Fibroblast of mammary gland (primary cell): ENCODE data around the gene IFITM5.
"Not testable (repeated sequence)": the region's sequence is repeated elsewhere in the genome, so short reads cannot be mapped to it uniquely, and the experiment has no call there.

Source experiments
- DNase-seq: peaks from one replicate; pipeline ENCODE4 v3.0.0-alpha.2; 2010; ENCODE audit warnings: low read depth
- H3K4me3 ChIP-seq: 2 replicates; pipeline ENCODE4 v1.5.1; 2011; ENCODE audit warnings: low read depth, mild to moderate bottlenecking, low read length, moderate library complexity; ENCODE audit not compliant: control insufficient read depth
- CTCF ChIP-seq: conservative IDR thresholded peaks from 2 replicates; pipeline ENCODE4 v1.5.1; 2011; ENCODE audit warnings: low read depth, low read length, inconsistent platforms; ENCODE audit not compliant: control insufficient read depth, insufficient read depth

IFITM5 gene

GRCh38 chr11:326842-327580 lies 27.7 kb upstream of the IFITM5 start:
- H3K4me3 ChIP-seq = no peak overlapping the region

GRCh38 chr11:326592-326841 lies 27.2 kb upstream of the IFITM5 start:
- TF ChIP-seq CTCF = no peak

More at GRCh38 chr11:326842-327580, 27.7 kb upstream of the IFITM5 start:
- no peak for TF ChIP-seq CTCF
- DNase-seq = peak; percentile 76

GRCh38 chr11:325796-326591 lies 26.7 kb upstream of the IFITM5 start:
- DNase-seq = no peak
- no peak for TF ChIP-seq CTCF
- no peak overlapping the region for H3K4me3 ChIP-seq

More at GRCh38 chr11:326592-326841, 27.2 kb upstream of the IFITM5 start:
- H3K4me3 ChIP-seq = no peak overlapping the region
- DNase-seq = no peak

- not testable (repeated sequence) for H3K4me3 ChIP-seq, DNase-seq
These were observed 25.5 kb upstream of the IFITM5 start for GRCh38 chr11:324593-325517.

- H3K4me3 ChIP-seq = no peak overlapping the region
- TF ChIP-seq CTCF = no peak
- DNase-seq = no peak
These were observed 24.8 kb upstream of the IFITM5 start for GRCh38 chr11:324156-324555.

GRCh38 chr11:319888-320273 lies 20.6 kb upstream of the IFITM5 start:
- peak overlapping the region; percentile 79 for H3K4me3 ChIP-seq
- not testable (repeated sequence) for DNase-seq

- H3K4me3 ChIP-seq = peak overlapping the region; percentile 79
- not testable (repeated sequence) for DNase-seq
These were observed 20.0 kb upstream of the IFITM5 start for GRCh38 chr11:319121-319887.

GRCh38 chr11:318405-319120 lies 19.2 kb upstream of the IFITM5 start:
- not testable (repeated sequence) for DNase-seq
- peak overlapping the region; percentile 41 for H3K4me3 ChIP-seq

GRCh38 chr11:317668-318404 lies 18.5 kb upstream of the IFITM5 start:
- DNase-seq, H3K4me3 ChIP-seq: not testable (repeated sequence)
